Measurements from ENCODE around the gene CARD10. TPM values are rescaled to one million over a fixed set of nuclear protein-coding genes. Genes with fewer than 3 reads are reported as not detected.

The CARD10 gene
- total and polyA plus RNA-seq, 2 of the 13 experiments (the other 11 are each of a cell fraction or from before 2014, with no cell fraction given): 35.2 to 55.8 TPM

DNA sequence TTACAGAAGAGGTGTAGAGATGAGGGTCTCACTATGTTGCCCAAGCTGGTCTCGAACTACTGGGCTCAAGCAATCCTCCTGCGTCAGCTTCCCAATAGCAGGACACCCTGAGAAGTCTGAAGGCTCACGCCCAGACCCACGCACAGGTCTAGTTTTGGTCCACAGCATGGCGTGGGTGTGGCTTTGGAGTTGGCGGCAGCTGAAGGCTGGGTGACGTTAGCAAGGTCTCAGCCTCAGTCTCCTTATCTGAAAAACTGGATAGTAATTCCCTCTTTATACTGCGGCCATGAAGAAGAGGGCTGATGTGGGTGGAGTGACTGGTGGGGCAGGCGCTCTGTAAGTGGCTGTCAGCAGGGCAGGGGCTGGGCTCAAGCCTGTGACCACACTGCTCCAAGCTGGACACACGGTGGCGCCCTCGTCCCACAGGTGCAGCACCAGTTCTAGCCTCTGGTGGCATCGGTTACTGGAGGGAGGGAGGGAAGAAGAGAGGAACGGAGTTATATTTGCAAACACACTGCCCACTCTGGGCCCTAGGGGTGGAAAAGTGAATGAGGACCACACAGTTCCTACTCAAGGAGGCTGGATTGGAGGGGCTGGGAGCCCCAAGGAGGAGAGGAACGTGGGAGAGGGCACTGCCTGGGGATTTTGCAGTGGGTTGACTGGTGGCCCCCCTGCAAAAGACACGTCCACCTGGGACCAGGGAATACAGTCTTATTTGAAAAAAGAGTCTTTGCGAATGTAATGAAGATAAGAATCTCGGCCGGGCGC is 19.6 kb upstream of the CARD10 start (continued):
- TF ChIP-seq, protein P1, sequence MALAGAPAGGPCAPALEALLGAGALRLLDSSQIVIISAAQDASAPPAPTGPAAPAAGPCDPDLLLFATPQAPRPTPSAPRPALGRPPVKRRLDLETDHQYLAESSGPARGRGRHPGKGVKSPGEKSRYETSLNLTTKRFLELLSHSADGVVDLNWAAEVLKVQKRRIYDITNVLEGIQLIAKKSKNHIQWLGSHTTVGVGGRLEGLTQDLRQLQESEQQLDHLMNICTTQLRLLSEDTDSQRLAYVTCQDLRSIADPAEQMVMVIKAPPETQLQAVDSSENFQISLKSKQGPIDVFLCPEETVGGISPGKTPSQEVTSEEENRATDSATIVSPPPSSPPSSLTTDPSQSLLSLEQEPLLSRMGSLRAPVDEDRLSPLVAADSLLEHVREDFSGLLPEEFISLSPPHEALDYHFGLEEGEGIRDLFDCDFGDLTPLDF (CRISPR knock-in tag; IDR thresholded peaks at IDR 0.05): no peak
- TF ChIP-seq CEBPB (IDR thresholded peaks at IDR 0.05; ENCODE audit: borderline replicate concordance, low read depth, low read length) (no peak), ZNF20 (CRISPR knock-in tag; IDR thresholded peaks at IDR 0.05) (no peak), ZNF543 (CRISPR knock-in tag; IDR thresholded peaks at IDR 0.05) (peak; percentile 73), ELF4 (CRISPR knock-in tag; IDR thresholded peaks at IDR 0.05; ENCODE audit: borderline replicate concordance) (no peak), PHF20 (CRISPR knock-in tag; IDR thresholded peaks at IDR 0.05) (no peak), ARHGAP35 (CRISPR knock-in tag; IDR thresholded peaks at IDR 0.05; ENCODE audit: borderline replicate concordance) (no peak), MXI1 (IDR thresholded peaks at IDR 0.05; ENCODE audit: borderline replicate concordance, low read depth, low read length) (peak; percentile 63; the same call in 1 of the 3 replicates), NFIB (CRISPR knock-in tag; IDR thresholded peaks at IDR 0.05; ENCODE audit: borderline replicate concordance) (no peak), GATAD1 (CRISPR knock-in tag; IDR thresholded peaks at IDR 0.05) (no peak), RNF2 (conservative IDR thresholded peaks at IDR 0.05; ENCODE audit: low read depth) (no peak), CREM (IDR thresholded peaks at IDR 0.05) (no peak), CREM (CRISPR knock-in tag; IDR thresholded peaks at IDR 0.05) (no peak), NR3C1 (CRISPR knock-in tag; IDR thresholded peaks at IDR 0.05) (no peak), ZNF33A (CRISPR knock-in tag; IDR thresholded peaks at IDR 0.05; ENCODE audit: borderline replicate concordance) (no peak), HNRNPLL (IDR thresholded peaks at IDR 0.05; ENCODE audit: low read depth, low read length, poor library complexity, severe bottlenecking) (no peak), ZNF552 (CRISPR knock-in tag; IDR thresholded peaks at IDR 0.05; ENCODE audit: borderline replicate concordance) (no peak)
- TF ChIP-seq, protein P2, sequence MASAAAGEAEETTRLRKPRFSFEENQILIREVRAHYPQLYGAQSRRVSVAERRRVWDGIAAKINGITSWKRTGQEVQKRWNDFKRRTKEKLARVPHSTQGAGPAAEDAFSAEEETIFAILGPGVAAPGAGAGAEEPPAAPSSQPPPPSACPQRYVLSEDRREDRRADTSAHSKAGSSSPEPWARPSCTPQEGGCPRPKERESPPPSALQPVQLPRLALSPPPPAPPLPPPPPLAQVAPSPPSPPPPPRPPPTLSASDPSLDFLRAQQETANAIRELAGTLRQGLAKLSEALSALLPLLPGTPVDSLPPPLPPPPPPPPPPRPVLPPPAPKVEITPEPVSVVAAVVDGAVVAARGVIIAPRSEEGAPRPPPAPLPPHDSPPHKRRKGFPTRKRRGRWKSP (CRISPR knock-in tag; IDR thresholded peaks at IDR 0.05): no peak
- TF ChIP-seq, protein P3, sequence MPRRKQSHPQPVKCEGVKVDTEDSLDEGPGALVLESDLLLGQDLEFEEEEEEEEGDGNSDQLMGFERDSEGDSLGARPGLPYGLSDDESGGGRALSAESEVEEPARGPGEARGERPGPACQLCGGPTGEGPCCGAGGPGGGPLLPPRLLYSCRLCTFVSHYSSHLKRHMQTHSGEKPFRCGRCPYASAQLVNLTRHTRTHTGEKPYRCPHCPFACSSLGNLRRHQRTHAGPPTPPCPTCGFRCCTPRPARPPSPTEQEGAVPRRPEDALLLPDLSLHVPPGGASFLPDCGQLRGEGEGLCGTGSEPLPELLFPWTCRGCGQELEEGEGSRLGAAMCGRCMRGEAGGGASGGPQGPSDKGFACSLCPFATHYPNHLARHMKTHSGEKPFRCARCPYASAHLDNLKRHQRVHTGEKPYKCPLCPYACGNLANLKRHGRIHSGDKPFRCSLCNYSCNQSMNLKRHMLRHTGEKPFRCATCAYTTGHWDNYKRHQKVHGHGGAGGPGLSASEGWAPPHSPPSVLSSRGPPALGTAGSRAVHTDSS (CRISPR knock-in tag; conservative IDR thresholded peaks at IDR 0.05): no peak
- TF ChIP-seq, protein P4, sequence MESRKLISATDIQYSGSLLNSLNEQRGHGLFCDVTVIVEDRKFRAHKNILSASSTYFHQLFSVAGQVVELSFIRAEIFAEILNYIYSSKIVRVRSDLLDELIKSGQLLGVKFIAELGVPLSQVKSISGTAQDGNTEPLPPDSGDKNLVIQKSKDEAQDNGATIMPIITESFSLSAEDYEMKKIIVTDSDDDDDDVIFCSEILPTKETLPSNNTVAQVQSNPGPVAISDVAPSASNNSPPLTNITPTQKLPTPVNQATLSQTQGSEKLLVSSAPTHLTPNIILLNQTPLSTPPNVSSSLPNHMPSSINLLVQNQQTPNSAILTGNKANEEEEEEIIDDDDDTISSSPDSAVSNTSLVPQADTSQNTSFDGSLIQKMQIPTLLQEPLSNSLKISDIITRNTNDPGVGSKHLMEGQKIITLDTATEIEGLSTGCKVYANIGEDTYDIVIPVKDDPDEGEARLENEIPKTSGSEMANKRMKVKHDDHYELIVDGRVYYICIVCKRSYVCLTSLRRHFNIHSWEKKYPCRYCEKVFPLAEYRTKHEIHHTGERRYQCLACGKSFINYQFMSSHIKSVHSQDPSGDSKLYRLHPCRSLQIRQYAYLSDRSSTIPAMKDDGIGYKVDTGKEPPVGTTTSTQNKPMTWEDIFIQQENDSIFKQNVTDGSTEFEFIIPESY (CRISPR knock-in tag; IDR thresholded peaks at IDR 0.05): peak; percentile 46; the same call in 1 of the 2 replicates
- TF ChIP-seq, protein P5, sequence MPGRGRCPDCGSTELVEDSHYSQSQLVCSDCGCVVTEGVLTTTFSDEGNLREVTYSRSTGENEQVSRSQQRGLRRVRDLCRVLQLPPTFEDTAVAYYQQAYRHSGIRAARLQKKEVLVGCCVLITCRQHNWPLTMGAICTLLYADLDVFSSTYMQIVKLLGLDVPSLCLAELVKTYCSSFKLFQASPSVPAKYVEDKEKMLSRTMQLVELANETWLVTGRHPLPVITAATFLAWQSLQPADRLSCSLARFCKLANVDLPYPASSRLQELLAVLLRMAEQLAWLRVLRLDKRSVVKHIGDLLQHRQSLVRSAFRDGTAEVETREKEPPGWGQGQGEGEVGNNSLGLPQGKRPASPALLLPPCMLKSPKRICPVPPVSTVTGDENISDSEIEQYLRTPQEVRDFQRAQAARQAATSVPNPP (CRISPR knock-in tag; IDR thresholded peaks at IDR 0.05): no peak
- TF ChIP-seq, protein P6, sequence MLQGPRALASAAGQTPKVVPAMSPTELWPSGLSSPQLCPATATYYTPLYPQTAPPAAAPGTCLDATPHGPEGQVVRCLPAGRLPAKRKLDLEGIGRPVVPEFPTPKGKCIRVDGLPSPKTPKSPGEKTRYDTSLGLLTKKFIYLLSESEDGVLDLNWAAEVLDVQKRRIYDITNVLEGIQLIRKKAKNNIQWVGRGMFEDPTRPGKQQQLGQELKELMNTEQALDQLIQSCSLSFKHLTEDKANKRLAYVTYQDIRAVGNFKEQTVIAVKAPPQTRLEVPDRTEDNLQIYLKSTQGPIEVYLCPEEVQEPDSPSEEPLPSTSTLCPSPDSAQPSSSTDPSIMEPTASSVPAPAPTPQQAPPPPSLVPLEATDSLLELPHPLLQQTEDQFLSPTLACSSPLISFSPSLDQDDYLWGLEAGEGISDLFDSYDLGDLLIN (CRISPR knock-in tag; IDR thresholded peaks at IDR 0.05; ENCODE audit: borderline replicate concordance): no peak

All from HepG2 (cell line).